Measurements from ENCODE around the gene TNFRSF21.

TNFRSF21 gene

DNA sequence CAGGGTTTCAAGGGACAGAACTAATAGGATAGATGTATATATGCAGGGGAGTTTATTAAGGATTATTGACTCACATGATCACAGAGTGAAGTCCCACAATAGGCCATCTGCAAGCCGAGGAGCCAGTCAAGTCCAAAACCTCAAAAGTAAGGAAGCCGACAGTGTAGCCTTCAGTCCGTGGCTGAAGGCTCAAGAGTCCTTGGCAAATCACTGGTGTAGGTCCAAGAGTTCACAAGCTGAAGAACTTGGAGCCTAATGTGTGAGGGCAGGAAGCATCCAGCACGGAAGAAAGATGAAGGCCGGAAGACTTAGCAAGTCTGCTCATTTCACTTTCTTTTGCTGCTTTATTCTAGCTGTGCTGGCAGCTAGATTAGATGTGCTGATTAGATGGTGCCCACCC is 128.0 kb downstream of the TNFRSF21 start:
- no peak for DNase-seq (ENCODE audit: low read depth, low spot score)
- Histone ChIP-seq H3K4me1 (ENCODE audit: control insufficient read depth, insufficient read depth, low read length) (no peaks in the 10 kb centered on the region), H3K9me3 (ENCODE audit: control insufficient read depth, insufficient read depth, low read length) (no peaks in the 10 kb centered on the region), H3K27ac (ENCODE audit: low read length) (no peak overlapping the region), H3K36me3 (ENCODE audit: control insufficient read depth, insufficient read depth, low read length) (no peaks in the 10 kb centered on the region), H3K4me3 (ENCODE audit: low read length) (no peak overlapping the region), H3K27me3 (ENCODE audit: control insufficient read depth, insufficient read depth, low read length) (no peaks in the 10 kb centered on the region)
- WGBS (ENCODE audit: insufficient coverage, insufficient read length), result no CpG with 5 or more reads among the region's 5 CpGs

Data from iPS DF 6.9 (cell line).